Lower lobe of right lung (tissue), 2 donors: Measurements from ENCODE around the gene NHS. TPM values are rescaled to one million over a fixed set of nuclear protein-coding genes. Genes with fewer than 3 reads are reported as not detected.
A peak's percentile ranks its signal among the peaks of the same experiment; 100 is the strongest.

ENCODE experiments used
- ATAC-seq, 2 donors: fragments of 200-7000 bp; cut with Tn5 transposase; one replicate each; pipeline ENCODE4 v1.9.1; 2020 to 2022; ENCODE audit warnings: mild to moderate bottlenecking in 2 of 2, moderate library complexity in 2 of 2
- DNase-seq: peaks from one replicate; pipeline ENCODE4 v3.0.0-alpha.2; 2020
- H3K27ac ChIP-seq: fragments of 200-600 bp; one replicate; pipeline ENCODE4 v1.8.0; 2022
- H3K27me3 ChIP-seq: fragments of 200-600 bp; one replicate; pipeline ENCODE4 v1.8.0; 2022; ENCODE audit warnings: low read depth
- H3K36me3 ChIP-seq: fragments of 200-600 bp; one replicate; pipeline ENCODE4 v1.8.0; 2022; ENCODE audit warnings: mild to moderate bottlenecking
- H3K4me1 ChIP-seq: fragments of 200-600 bp; one replicate; pipeline ENCODE4 v1.8.0; 2022
- H3K4me3 ChIP-seq: fragments of 200-600 bp; one replicate; pipeline ENCODE4 v1.8.0; 2022; ENCODE audit warnings: mild to moderate bottlenecking
- H3K9me3 ChIP-seq: fragments of 200-600 bp; one replicate; pipeline ENCODE4 v1.8.0; 2022
- CTCF ChIP-seq: fragments of 200-600 bp; IDR thresholded peaks from one replicate; pipeline ENCODE4 v1.8.0; 2022; ENCODE audit warnings: antibody characterized with exemption, mild to moderate bottlenecking
- intact Hi-C: fragments of 100-400 bp; cut with DNase I; formaldehyde crosslinking; loops from one replicate; pipeline ENCODE4 v1.11.0; 2022
- total RNA-seq: library from RNA; stranded (reverse); fragmentation: NEBNext Ultra II Directional; extraction: Animal tissue kit (Norgen Biotek cat#: 25700); gene quantifications from one replicate; pipeline ENCODE4 v1.2.1, GENCODE V29; 2021
- donor health status: DM: no; HTN: yes; CAD: no; lungs with severe emphysema.

Gene NHS
- total RNA-seq, 1 donor from 2014 or later, result 2.7 TPM

DNA sequence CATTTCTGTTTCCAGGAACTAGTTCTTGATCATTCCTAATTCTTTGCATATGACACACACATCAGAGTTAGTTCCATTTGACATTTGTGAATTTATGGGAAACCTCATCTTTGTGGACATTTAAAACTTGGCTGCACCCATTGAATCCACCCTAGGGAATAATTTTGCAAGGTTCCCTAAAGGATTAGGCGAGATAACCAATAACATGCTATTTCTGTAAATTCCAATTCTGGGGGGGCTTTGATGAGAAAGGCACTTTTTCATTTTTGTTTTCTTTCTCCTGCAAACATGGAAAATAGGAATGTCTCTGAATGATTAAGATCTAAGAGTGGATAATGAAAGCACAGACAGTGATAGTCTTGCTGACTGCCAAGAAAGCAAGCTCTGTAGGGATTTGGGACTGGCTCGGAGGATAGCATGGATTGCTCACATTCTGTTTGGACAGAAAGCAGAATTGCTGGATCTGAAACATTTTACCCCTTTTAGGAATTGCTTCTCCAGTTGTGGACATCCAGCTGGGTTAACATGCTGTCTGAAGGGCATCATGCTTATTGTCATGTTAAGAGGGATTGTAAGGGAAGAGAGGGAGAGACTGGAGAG is 145.1 kb downstream of the NHS start:
- ATAC-seq (no peak), DNase-seq (no peak)

GRCh38 chrX:17521871-17522693 is 147.1 kb downstream of the NHS start:
- H3K27ac ChIP-seq, result no peak overlapping the region
- H3K27me3 ChIP-seq, result no peaks in the 10 kb centered on the region
- DNase-seq (no peak), ATAC-seq (no peak)
- peaks cover 13% of the 10 kb centered on the region for H3K4me1 ChIP-seq
- no peak overlapping the region for H3K4me3 ChIP-seq
- H3K9me3 ChIP-seq, result no peaks in the 10 kb centered on the region
- intact Hi-C loops, result no loop called here
- H3K36me3 ChIP-seq, result no peaks in the 10 kb centered on the region
- TF ChIP-seq CTCF, result no peak

More for the DNA sequence above, 145.1 kb downstream of the NHS start:
- H3K4me1 ChIP-seq, result peaks cover 5% of the 10 kb centered on the region
- TF ChIP-seq CTCF, result no peak
- intact Hi-C loops, result no loop called here
- H3K27ac ChIP-seq, result no peak overlapping the region
- H3K9me3 ChIP-seq, result no peaks in the 10 kb centered on the region
- H3K36me3 ChIP-seq, result no peaks in the 10 kb centered on the region
- H3K27me3 ChIP-seq, result no peaks in the 10 kb centered on the region
- H3K4me3 ChIP-seq, result no peak overlapping the region

DNA sequence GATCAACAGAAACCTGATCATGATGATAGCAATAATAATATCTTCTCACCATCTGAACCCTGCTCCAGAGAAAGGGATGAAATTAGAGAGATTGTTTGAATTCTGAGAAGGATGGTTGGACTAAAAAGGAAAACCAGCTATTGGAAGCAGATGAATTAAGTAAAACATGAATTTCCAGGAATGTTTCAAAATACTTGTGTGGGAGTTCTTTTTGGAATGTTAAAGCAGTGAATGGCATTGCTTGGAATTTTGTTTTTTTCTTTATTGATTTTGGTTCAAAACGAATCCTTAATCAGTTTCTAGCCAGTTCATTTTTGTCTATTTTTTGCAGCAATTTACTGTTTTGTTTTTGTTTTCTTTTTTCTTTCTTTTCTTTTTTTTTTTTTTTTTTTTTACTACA is 150.3 kb downstream of the NHS start:
- Histone ChIP-seq H3K4me1 (peaks cover 15% of the 10 kb centered on the region), H3K27me3 (no peaks in the 10 kb centered on the region), H3K4me3 (no peak overlapping the region), H3K27ac (no peak overlapping the region), H3K36me3 (no peaks in the 10 kb centered on the region), H3K9me3 (no peaks in the 10 kb centered on the region)
- no peak for TF ChIP-seq CTCF
- intact Hi-C loops, result no loop called here
- ATAC-seq (no peak), DNase-seq (no peak)

- ATAC-seq (no peak), DNase-seq (no peak)
- Histone ChIP-seq H3K4me1 (peaks cover 15% of the 10 kb centered on the region), H3K4me3 (no peak overlapping the region), H3K9me3 (no peaks in the 10 kb centered on the region), H3K27ac (no peak overlapping the region), H3K27me3 (no peaks in the 10 kb centered on the region), H3K36me3 (no peaks in the 10 kb centered on the region)
- no peak for TF ChIP-seq CTCF
- intact Hi-C loops, result no loop called here
Observed at GRCh38 chrX:17525762-17526555, 151.0 kb downstream of the NHS start.

- Histone ChIP-seq H3K27ac (peak overlapping the region; percentile 47), H3K36me3 (no peaks in the 10 kb centered on the region), H3K27me3 (no peaks in the 10 kb centered on the region), H3K9me3 (no peaks in the 10 kb centered on the region), H3K4me1 (peaks cover 10% of the 10 kb centered on the region), H3K4me3 (no peak overlapping the region)
- DNase-seq (peak; percentile 80), ATAC-seq (peak; percentile 83 to 89)
- intact Hi-C loops, result no loop called here
- TF ChIP-seq CTCF, result no peak
Observed at GRCh38 chrX:17527135-17527701, 152.2 kb downstream of the NHS start.
